MCF 10A (cell line): ENCODE measurements around the gene RELN. TPM values are rescaled to one million over a fixed set of nuclear protein-coding genes. Genes with fewer than 3 reads are reported as not detected.
"Not testable (repeated sequence)": the region's sequence is repeated elsewhere in the genome, so short reads cannot be mapped to it uniquely, and the experiment has no call there.

ENCODE experiments used
- Bru-seq: library from RNA; stranded (reverse); fragments of 400-500 nt; gene quantifications from one replicate; lab custom pipeline; 2021; lab: Mats Ljungman, UMichigan
- BruChase-seq, 2 experiments: library from RNA; stranded (reverse); fragments of 400-500 nt; gene quantifications; one replicate each; lab custom pipeline; 2021; lab: Mats Ljungman, UMichigan
- BruUV-seq: library from RNA; stranded (reverse); fragments of 400-500 nt; replicated peaks from 2 replicates; lab custom pipeline; 2021; lab: Mats Ljungman, UMichigan
- CTCF ChIA-PET: fragments of 300-600 bp; sonication (Branson Sonifier 250); formaldehyde crosslinking; extraction: SDS; loops from one replicate; lab custom pipeline; 2021; ENCODE audit warnings: antibody characterized with exemption, inconsistent platforms; lab: Yijun Ruan, JAX
- POLR2A ChIA-PET: fragments of 300-600, 350-650 bp; sonication (Branson Sonifier 250); formaldehyde crosslinking; extraction: SDS; loops from one replicate; lab custom pipeline; 2020; ENCODE audit warnings: antibody characterized with exemption, inconsistent platforms; lab: Yijun Ruan, JAX
- DNase-seq: peaks from one replicate; pipeline ENCODE4 v3.0.0-alpha.2; 2018; ENCODE audit not compliant: unreplicated experiment
- H3K27ac Mint-ChIP-seq: one replicate; pipeline ENCODE4 v1.8.0; 2022; ENCODE audit warnings: mild to moderate bottlenecking, low read depth, mixed read lengths; ENCODE audit not compliant: unreplicated experiment
- H3K27me3 Mint-ChIP-seq: one replicate; pipeline ENCODE4 v1.8.0; 2022; ENCODE audit warnings: mixed read lengths; ENCODE audit not compliant: insufficient read depth, unreplicated experiment
- H3K36me3 Mint-ChIP-seq: one replicate; pipeline ENCODE4 v1.8.0; 2022; ENCODE audit warnings: mild to moderate bottlenecking, moderate library complexity, mixed read lengths; ENCODE audit not compliant: insufficient read depth, unreplicated experiment
- H3K4me1 Mint-ChIP-seq: one replicate; pipeline ENCODE4 v1.8.0; 2022; ENCODE audit warnings: mixed read lengths; ENCODE audit not compliant: insufficient read depth, unreplicated experiment
- H3K4me3 Mint-ChIP-seq: one replicate; pipeline ENCODE4 v1.8.0; 2022; ENCODE audit warnings: mild to moderate bottlenecking, moderate library complexity, mixed read lengths; ENCODE audit not compliant: unreplicated experiment
- H3K9me3 Mint-ChIP-seq: one replicate; pipeline ENCODE4 v1.8.0; 2022; ENCODE audit warnings: mixed read lengths; ENCODE audit not compliant: unreplicated experiment
- intact Hi-C: fragments of 100-400 bp; cut with micrococcal nuclease; formaldehyde crosslinking; loops from 2 replicates; pipeline ENCODE4 v1.14.1; 2022
- long read RNA-seq: library from polyadenylated mRNA; stranded (forward); transcript quantifications from one replicate; pipeline ENCODE4 v2.0.0, GENCODE V29; 2022
- total RNA-seq: library from RNA; stranded (reverse); gene quantifications from 2 replicates; pipeline ENCODE4 v1.2.3, GENCODE V29; 2022
- TF ChIP-seq, protein P1 (sequence below): fragments of 200-600 bp; IDR thresholded peaks from one replicate; pipeline ENCODE4 v1.8.0; 2022; ENCODE audit warnings: antibody characterized with exemption, mild to moderate bottlenecking; ENCODE audit not compliant: unreplicated experiment

Gene RELN
- total RNA-seq: not detected in 2 replicates
- Bru-seq, nascent RNA: percentile 2 among the genes with signal in this experiment
- percentile 1 among the genes with signal in this experiment for BruChase-seq, experiment 1, labeled RNA remaining after a 6-hour chase
- percentile 2 among the genes with signal in this experiment for BruChase-seq, experiment 2, labeled RNA remaining after a 2-hour chase
- long read RNA-seq: 0 reads

DNA sequence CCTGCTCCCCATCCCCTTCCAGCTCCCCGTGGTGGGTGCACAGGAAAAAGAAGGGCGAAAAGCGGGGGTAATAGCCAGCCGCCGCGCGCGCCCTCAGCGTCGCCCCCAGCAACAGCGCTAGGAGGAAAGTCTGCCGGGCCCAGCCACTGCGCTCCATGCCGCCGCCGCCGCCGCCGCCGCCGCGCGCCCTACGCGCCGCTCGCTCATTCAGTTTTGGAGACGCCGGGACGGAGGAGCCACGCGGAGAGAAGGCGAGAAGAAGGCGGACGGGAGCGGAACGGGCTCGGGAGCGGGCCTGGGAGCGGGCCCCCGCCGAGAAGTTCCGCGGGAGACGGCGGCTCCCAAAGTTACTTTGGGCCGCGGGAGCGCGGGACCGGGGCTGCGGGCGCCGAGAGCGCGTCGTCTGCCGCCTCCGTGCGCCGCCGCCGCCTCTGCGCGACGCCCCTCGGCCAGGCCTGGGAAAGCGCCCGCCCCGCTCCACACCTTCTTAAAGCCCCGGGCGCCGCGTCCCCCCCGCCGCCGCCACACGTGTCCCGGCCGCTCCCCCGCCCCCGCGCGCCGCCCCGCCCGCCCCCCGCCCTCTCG, at the start of gene RELN:
TSS of gene RELN (minus strand) at position 459 of the 585 bp plus-strand sequence. CDS start at position 157, 302 bp downstream.
- H3K4me3 Mint-ChIP-seq: no peak within 1 kb of the TSS
- no peaks in the 10 kb centered on the region for H3K36me3 Mint-ChIP-seq
- no TSS peak for BruUV-seq
- CTCF ChIA-PET: no interaction called here
- POLR2A ChIA-PET: no interaction called here
- TF ChIP-seq, protein P1, sequence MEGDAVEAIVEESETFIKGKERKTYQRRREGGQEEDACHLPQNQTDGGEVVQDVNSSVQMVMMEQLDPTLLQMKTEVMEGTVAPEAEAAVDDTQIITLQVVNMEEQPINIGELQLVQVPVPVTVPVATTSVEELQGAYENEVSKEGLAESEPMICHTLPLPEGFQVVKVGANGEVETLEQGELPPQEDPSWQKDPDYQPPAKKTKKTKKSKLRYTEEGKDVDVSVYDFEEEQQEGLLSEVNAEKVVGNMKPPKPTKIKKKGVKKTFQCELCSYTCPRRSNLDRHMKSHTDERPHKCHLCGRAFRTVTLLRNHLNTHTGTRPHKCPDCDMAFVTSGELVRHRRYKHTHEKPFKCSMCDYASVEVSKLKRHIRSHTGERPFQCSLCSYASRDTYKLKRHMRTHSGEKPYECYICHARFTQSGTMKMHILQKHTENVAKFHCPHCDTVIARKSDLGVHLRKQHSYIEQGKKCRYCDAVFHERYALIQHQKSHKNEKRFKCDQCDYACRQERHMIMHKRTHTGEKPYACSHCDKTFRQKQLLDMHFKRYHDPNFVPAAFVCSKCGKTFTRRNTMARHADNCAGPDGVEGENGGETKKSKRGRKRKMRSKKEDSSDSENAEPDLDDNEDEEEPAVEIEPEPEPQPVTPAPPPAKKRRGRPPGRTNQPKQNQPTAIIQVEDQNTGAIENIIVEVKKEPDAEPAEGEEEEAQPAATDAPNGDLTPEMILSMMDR: no peak
- intact Hi-C loops: no loop called here
- H3K4me1 Mint-ChIP-seq: no peaks in the 10 kb centered on the region
- H3K27me3 Mint-ChIP-seq: peaks cover 25% of the 10 kb centered on the region
- H3K9me3 Mint-ChIP-seq: no peaks in the 10 kb centered on the region
- H3K27ac Mint-ChIP-seq: no peak within 1 kb of the TSS
- DNase-seq: no peak

DNA sequence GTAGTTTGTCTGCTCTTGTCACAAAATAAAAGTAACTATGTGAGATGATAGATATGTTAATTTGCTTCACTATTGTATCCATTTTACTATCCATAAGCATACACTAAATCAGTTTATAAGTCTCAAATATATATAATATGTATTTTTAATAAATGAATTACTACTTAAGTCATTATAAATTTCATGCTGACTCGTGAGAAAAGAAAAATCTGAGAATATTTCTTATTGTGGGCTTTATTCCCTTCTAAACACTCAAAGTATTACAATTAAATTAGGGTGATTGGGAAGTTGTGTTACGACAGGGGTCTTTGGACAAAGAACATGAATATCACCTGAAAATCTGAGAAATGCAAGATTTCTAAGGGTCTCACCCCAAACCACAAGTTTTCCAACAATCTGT, 48.7 kb upstream of the RELN start:
- no peak for DNase-seq
- TF ChIP-seq, protein P1: no peak
- H3K27ac Mint-ChIP-seq: no peak overlapping the region
- intact Hi-C loops: no loop called here
- no peaks in the 10 kb centered on the region for H3K36me3 Mint-ChIP-seq
- H3K4me3 Mint-ChIP-seq: no peak overlapping the region
- no TSS peak for BruUV-seq
- H3K9me3 Mint-ChIP-seq: no peaks in the 10 kb centered on the region
- no peaks in the 10 kb centered on the region for H3K4me1 Mint-ChIP-seq
- ChIA-PET POLR2A (no interaction called here), CTCF (no interaction called here)
- H3K27me3 Mint-ChIP-seq: peaks cover 11% of the 10 kb centered on the region

DNA sequence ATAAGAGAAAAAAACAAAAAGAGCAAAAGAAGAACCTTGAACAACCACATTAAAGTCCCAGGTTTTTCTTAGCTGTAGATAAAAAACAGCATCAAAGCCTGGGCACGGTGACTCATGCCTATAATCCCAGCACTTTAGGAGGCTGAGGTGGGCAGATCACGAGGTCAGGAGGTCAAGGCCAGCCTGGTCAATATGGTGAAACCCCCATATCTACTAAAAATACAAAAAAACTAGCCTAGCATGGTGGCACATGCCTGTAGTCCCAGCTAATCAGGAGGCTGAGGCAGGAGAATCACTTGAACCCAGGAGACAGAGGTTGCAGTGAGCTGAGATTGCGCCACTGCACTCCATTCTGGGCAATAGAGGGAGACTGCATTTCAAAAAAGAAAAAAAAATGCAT, 47.4 kb upstream of the RELN start:
- intact Hi-C loops, H3K36me3 Mint-ChIP-seq, POLR2A ChIA-PET, CTCF ChIA-PET, DNase-seq, H3K4me1 Mint-ChIP-seq, H3K27ac Mint-ChIP-seq, H3K4me3 Mint-ChIP-seq, H3K9me3 Mint-ChIP-seq, BruUV-seq: not testable (repeated sequence)
- peaks cover 11% of the 10 kb centered on the region for H3K27me3 Mint-ChIP-seq

DNA sequence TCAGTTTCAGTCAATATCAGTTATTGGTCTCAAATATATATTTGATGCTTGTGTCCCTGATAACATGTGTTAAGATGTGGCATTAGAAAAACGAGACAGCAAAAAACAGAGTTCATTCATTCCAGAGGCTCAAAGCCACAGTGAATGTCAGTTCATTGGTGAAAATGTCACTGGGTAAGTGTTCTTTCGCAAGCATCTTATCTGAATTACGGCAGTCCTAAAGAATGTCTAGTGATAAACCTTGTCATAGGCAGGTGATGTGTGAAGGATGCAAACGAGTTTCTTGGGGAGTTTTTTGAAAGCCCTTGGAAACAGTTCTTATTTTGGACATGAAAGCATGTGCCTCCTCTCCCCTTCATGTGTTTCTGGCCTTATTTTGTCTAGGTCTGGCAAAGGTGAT, 45.9 kb upstream of the RELN start:
- CTCF ChIA-PET: no interaction called here
- H3K4me3 Mint-ChIP-seq: no peak overlapping the region
- peaks cover 11% of the 10 kb centered on the region for H3K27me3 Mint-ChIP-seq
- no TSS peak for BruUV-seq
- POLR2A ChIA-PET: no interaction called here
- intact Hi-C loops: no loop called here
- no peak overlapping the region for H3K27ac Mint-ChIP-seq
- H3K4me1 Mint-ChIP-seq: no peaks in the 10 kb centered on the region
- no peak for DNase-seq
- no peaks in the 10 kb centered on the region for H3K9me3 Mint-ChIP-seq
- TF ChIP-seq, protein P1: no peak
- H3K36me3 Mint-ChIP-seq: no peaks in the 10 kb centered on the region
